Neural progenitor cell (in vitro differentiated cells): Measurements from ENCODE around the gene TPGS1. TPM values are rescaled to one million over a fixed set of nuclear protein-coding genes. Genes with fewer than 3 reads are reported as not detected.

Source experiments
- DNase-seq: peaks from one replicate; pipeline ENCODE4 v3.0.0-alpha.2; 2016; ENCODE audit warnings: low spot score
- H2AFZ ChIP-seq: fragments of 200-600 bp; sonication (generic); replicated peaks from 2 replicates; pipeline ENCODE4 v1.6.1; 2016; ENCODE audit warnings: antibody characterized with exemption
- H3F3A ChIP-seq: fragments of 200-600 bp; sonication (generic); 2 replicates; pipeline ENCODE4 v1.6.1; 2016; ENCODE audit warnings: antibody characterized with exemption, low read depth
- H3K27ac ChIP-seq: fragments of 200-600 bp; sonication (generic); 2 replicates; pipeline ENCODE4 v1.5.1; 2016; ENCODE audit warnings: mild to moderate bottlenecking
- H3K27me3 ChIP-seq: fragments of 200-600 bp; sonication (generic); 2 replicates; pipeline ENCODE4 v1.6.1; 2016; ENCODE audit warnings: mild to moderate bottlenecking, moderate library complexity
- H3K36me3 ChIP-seq: fragments of 200-600 bp; sonication (generic); 2 replicates; pipeline ENCODE4 v1.5.1; 2016
- H3K4me1 ChIP-seq: fragments of 200-600 bp; sonication (generic); 2 replicates; pipeline ENCODE4 v1.6.1; 2016; ENCODE audit warnings: mixed run types
- H3K4me2 ChIP-seq: fragments of 200-600 bp; sonication (generic); 2 replicates; pipeline ENCODE4 v1.6.1; 2016
- H3K4me3 ChIP-seq: fragments of 200-600 bp; sonication (generic); 2 replicates; pipeline ENCODE4 v1.5.1; 2016
- H3K79me2 ChIP-seq: fragments of 200-600 bp; sonication (generic); 2 replicates; pipeline ENCODE4 v1.6.1; 2016; ENCODE audit warnings: low read depth
- H3K9ac ChIP-seq: fragments of 200-600 bp; sonication (generic); 2 replicates; pipeline ENCODE4 v1.6.1; 2016
- H3K9me3 ChIP-seq: fragments of 200-600 bp; sonication (generic); 2 replicates; pipeline ENCODE4 v1.5.1; 2016; ENCODE audit warnings: low read depth
- H4K20me1 ChIP-seq: fragments of 200-600 bp; sonication (generic); 2 replicates; pipeline ENCODE4 v1.6.1; 2016; ENCODE audit warnings: low read depth
- H3K27ac Mint-ChIP-seq: 3 replicates; pipeline ENCODE4 v1.8.0; 2021; ENCODE audit warnings: mixed read lengths
- H3K27me3 Mint-ChIP-seq: 2 replicates; pipeline ENCODE4 v1.8.0; 2022; ENCODE audit warnings: low read depth, mild to moderate bottlenecking, inconsistent platforms, moderate library complexity, mixed read lengths; ENCODE audit not compliant: insufficient read depth
- H3K36me3 Mint-ChIP-seq: 3 replicates; pipeline ENCODE4 v1.8.0; 2021; ENCODE audit warnings: mixed read lengths
- H3K4me1 Mint-ChIP-seq: 3 replicates; pipeline ENCODE4 v1.8.0; 2021; ENCODE audit warnings: mixed read lengths
- H3K4me3 Mint-ChIP-seq: 3 replicates; pipeline ENCODE4 v1.8.0; 2021; ENCODE audit warnings: mild to moderate bottlenecking, moderate library complexity, mixed read lengths
- H3K9me3 Mint-ChIP-seq: 3 replicates; pipeline ENCODE4 v1.8.0; 2020; ENCODE audit warnings: mixed read lengths
- EZH2 ChIP-seq: fragments of 200-600 bp; sonication (generic); IDR thresholded peaks from 2 replicates; pipeline ENCODE4 v1.6.1; 2017; ENCODE audit warnings: antibody characterized with exemption, mild to moderate bottlenecking, moderate library complexity
- EZH2phosphoT487 ChIP-seq: fragments of 200-600 bp; sonication (generic); IDR thresholded peaks from 2 replicates; pipeline ENCODE4 v1.6.1; 2017; ENCODE audit warnings: antibody characterized with exemption
- total RNA-seq: library from RNA; depleted of rRNA; stranded (reverse); fragments of >200 nt; gene quantifications from 2 replicates; pipeline ENCODE4 v1.2.3, GENCODE V29; 2015; ENCODE audit warnings: low replicate concordance
- TF ChIP-seq, protein P1 (sequence below): fragments of 200-600 bp; sonication (generic); IDR thresholded peaks from 2 replicates; pipeline ENCODE4 v1.5.1; 2017; ENCODE audit warnings: antibody characterized with exemption, mild to moderate bottlenecking

The TPGS1 gene
- total RNA-seq, 1 donor from 2014 or later: 9.4 TPM

DNA sequence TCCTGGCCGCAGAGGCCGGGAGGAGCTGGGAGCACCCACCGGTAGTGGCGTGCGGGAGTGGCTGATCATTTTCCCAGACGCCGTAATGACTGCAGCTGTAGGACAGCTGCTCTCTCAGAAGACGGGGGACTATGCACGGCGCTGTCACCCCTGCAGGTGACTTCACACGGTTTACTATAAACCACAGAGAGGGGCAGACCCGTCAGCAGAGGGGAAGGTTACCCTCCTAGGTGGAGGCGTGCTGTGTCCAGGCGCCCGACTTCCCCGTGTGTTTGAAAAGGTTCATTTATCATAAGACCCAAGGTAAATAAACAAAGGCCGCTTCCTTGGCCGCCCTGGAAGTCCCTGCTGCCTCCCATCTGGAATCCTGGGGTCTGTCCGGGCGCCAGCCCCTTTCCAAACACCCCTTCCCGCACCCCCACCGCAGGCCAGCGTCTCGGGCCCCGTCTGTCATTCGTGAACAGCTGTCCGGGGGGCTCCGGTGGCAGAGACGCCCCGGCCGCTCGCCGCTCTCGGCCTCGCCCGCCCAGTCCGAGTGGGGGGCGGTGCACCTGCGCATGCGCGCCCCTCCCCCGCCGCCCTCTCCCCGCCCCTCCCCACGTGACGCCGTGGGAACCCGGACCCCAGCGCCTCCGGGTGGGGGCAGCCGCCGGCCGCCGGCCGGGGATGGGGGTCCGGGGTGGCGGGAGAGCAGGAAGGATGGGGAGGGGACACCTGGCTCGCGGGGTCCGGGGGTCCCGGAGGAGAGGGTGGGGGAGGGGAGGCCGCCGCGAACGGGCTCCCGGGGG is 47.4 kb upstream of the TPGS1 start:
- Histone ChIP-seq H3K27me3 (peaks cover 40% of the 10 kb centered on the region), H3F3A (peaks cover 13% of the 10 kb centered on the region), H3K27ac (no peak overlapping the region), H3K4me3 (peak overlapping the region; percentile 55), H2AFZ (no peak overlapping the region), H4K20me1 (no peaks in the 10 kb centered on the region), H3K9me3 (no peaks in the 10 kb centered on the region), H3K36me3 (no peaks in the 10 kb centered on the region), H3K9ac (no peak overlapping the region), H3K4me1 (peaks cover 3% of the 10 kb centered on the region), H3K4me2 (peak overlapping the region; percentile 78), H3K79me2 (no peaks in the 10 kb centered on the region)
- H3K27me3 Mint-ChIP-seq: peaks cover 9% of the 10 kb centered on the region
- H3K36me3 Mint-ChIP-seq: peaks cover 3% of the 10 kb centered on the region
- peak; percentile 82 for DNase-seq
- H3K27ac Mint-ChIP-seq: peak overlapping the region; percentile 91
- H3K9me3 Mint-ChIP-seq: peaks cover 4% of the 10 kb centered on the region
- H3K4me3 Mint-ChIP-seq: peak overlapping the region; percentile 90
- H3K4me1 Mint-ChIP-seq: peaks cover 10% of the 10 kb centered on the region
- TF ChIP-seq, protein P1, sequence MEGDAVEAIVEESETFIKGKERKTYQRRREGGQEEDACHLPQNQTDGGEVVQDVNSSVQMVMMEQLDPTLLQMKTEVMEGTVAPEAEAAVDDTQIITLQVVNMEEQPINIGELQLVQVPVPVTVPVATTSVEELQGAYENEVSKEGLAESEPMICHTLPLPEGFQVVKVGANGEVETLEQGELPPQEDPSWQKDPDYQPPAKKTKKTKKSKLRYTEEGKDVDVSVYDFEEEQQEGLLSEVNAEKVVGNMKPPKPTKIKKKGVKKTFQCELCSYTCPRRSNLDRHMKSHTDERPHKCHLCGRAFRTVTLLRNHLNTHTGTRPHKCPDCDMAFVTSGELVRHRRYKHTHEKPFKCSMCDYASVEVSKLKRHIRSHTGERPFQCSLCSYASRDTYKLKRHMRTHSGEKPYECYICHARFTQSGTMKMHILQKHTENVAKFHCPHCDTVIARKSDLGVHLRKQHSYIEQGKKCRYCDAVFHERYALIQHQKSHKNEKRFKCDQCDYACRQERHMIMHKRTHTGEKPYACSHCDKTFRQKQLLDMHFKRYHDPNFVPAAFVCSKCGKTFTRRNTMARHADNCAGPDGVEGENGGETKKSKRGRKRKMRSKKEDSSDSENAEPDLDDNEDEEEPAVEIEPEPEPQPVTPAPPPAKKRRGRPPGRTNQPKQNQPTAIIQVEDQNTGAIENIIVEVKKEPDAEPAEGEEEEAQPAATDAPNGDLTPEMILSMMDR: no peak
- TF ChIP-seq EZH2: no peak
- TF ChIP-seq EZH2phosphoT487: no peak

DNA sequence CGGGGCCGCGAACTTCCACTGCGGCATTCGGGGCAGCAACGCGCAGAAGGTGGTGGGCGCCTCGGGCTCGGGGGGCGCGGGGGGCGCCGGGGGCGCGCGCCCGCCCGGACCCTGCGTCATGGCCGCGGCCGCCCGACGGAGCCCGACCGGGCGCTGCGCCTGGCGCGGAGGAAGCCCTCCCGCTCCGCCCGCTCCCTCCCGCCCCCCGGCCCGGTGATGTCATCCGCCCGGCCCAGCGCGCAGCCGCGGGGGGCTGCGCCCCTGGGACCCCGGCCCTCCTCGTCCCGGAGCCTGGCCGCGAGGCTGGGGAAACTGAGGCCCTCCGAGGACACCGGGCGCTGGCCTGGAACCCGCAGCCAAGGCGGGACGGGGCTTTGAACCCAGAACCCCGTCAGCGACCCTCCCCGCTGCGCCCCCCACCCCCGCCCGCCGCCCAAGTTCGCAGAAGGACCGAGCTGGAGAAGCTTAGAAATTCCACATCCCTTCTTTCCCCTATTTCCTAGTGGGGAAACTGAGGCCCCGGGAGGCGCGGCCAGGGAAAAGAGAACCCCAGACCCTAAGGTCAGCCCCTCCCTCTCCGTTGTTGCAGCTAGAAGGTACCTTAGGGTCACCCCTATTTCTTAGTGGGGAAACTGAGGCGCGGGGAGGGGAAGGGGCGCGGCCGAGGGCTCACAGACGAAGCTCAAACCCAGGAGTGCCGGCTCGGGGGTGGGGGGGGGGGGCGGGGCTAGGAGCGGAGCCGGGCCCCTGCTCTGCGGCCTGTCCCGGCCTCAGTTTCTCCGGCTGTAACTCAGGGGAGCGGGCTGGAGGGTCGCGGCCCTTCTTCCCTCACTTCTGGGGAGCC is 46.2 kb upstream of the TPGS1 start, which contains the start of gene SHC2:
Gene SHC2 (minus strand): TSS at position 157 of the 844 bp plus-strand sequence. CDS start 37 bp downstream, at position 120.
- Histone ChIP-seq H3K79me2 (no peaks in the 10 kb centered on the region), H3K4me1 (peaks cover 3% of the 10 kb centered on the region), H4K20me1 (no peaks in the 10 kb centered on the region), H2AFZ (no peak within 1 kb of the TSS), H3K4me3 (peak within 1 kb of the TSS; percentile 56), H3K27me3 (peaks cover 40% of the 10 kb centered on the region), H3K27ac (no peak within 1 kb of the TSS), H3K9me3 (no peaks in the 10 kb centered on the region), H3K36me3 (no peaks in the 10 kb centered on the region), H3K4me2 (peak within 1 kb of the TSS; percentile 78), H3K9ac (no peak within 1 kb of the TSS), H3F3A (peaks cover 13% of the 10 kb centered on the region)
- Mint-ChIP-seq H3K27me3 (peaks cover 9% of the 10 kb centered on the region), H3K36me3 (peaks cover 3% of the 10 kb centered on the region), H3K27ac (peak within 1 kb of the TSS; percentile 91), H3K4me3 (peak within 1 kb of the TSS; percentile 90), H3K9me3 (peaks cover 6% of the 10 kb centered on the region), H3K4me1 (peaks cover 10% of the 10 kb centered on the region)
- TF ChIP-seq, protein P1: no peak
- TF ChIP-seq EZH2 (no peak), EZH2phosphoT487 (no peak)
- DNase-seq: peak; percentile 70

- H3K27ac ChIP-seq: no peak overlapping the region
- H3K9me3 ChIP-seq: no peaks in the 10 kb centered on the region
- H3K4me1 ChIP-seq: peaks cover 3% of the 10 kb centered on the region
- H3K4me3 ChIP-seq: peak overlapping the region; percentile 56
- no peaks in the 10 kb centered on the region for H4K20me1 ChIP-seq
- Mint-ChIP-seq H3K4me3 (peak overlapping the region; percentile 82), H3K27ac (no peak overlapping the region), H3K36me3 (peaks cover 3% of the 10 kb centered on the region), H3K9me3 (peaks cover 6% of the 10 kb centered on the region), H3K4me1 (peaks cover 10% of the 10 kb centered on the region), H3K27me3 (peaks cover 9% of the 10 kb centered on the region)
- no peak overlapping the region for H2AFZ ChIP-seq
- no peaks in the 10 kb centered on the region for H3K79me2 ChIP-seq
- peaks cover 13% of the 10 kb centered on the region for H3F3A ChIP-seq
- no peaks in the 10 kb centered on the region for H3K36me3 ChIP-seq
- peaks cover 40% of the 10 kb centered on the region for H3K27me3 ChIP-seq
- TF ChIP-seq EZH2phosphoT487 (peak; percentile 45), EZH2 (peak; percentile 46)
- TF ChIP-seq, protein P1: no peak
- peak; percentile 81 for DNase-seq
- H3K4me2 ChIP-seq: peak overlapping the region; percentile 74
- no peak overlapping the region for H3K9ac ChIP-seq
Measured at GRCh38 chr19:461721-462551, 45.4 kb upstream of the TPGS1 start.
